ENCODE data around the gene PJVK.

DNA sequence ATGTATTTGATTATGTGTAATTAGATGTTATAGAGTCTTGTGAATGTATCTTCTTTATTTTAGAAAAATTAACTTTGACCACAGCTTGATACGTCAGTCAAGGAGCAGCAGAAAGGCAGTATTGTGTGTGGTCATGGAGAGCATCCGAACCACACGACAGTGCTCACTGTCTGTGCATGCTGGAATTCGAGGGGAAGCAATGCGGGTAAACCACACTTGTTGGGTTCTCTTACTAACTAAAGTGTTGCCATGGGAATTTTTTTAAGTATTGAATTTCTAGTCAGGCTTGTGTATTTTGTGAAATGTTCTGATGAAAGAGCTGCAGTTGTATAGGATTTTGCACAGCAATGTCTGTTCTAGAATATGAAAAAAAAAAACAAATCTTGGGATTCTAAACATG, 4.8 kb downstream of the PJVK start:
- TF ChIP-seq, protein P1, sequence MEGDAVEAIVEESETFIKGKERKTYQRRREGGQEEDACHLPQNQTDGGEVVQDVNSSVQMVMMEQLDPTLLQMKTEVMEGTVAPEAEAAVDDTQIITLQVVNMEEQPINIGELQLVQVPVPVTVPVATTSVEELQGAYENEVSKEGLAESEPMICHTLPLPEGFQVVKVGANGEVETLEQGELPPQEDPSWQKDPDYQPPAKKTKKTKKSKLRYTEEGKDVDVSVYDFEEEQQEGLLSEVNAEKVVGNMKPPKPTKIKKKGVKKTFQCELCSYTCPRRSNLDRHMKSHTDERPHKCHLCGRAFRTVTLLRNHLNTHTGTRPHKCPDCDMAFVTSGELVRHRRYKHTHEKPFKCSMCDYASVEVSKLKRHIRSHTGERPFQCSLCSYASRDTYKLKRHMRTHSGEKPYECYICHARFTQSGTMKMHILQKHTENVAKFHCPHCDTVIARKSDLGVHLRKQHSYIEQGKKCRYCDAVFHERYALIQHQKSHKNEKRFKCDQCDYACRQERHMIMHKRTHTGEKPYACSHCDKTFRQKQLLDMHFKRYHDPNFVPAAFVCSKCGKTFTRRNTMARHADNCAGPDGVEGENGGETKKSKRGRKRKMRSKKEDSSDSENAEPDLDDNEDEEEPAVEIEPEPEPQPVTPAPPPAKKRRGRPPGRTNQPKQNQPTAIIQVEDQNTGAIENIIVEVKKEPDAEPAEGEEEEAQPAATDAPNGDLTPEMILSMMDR (IDR thresholded peaks at IDR 0.05; ENCODE audit: insufficient read depth, low read length): no peak
- TF ChIP-seq POLR2AphosphoS5 (IDR thresholded peaks at IDR 0.05; ENCODE audit: low read depth) (no peak), GABPA (IDR thresholded peaks at IDR 0.05; ENCODE audit: low read depth) (no peak)

Measured in HL-60 (cell line).